Stimulated activated CD4-positive, alpha-beta T cell treated with anti-CD3 and anti-CD28 coated beads, Interleukin-12 subunit alpha, Interleukin-12 subunit beta, amount 100 ng/mL, for 48 hours (primary cell): ENCODE data around the gene CHRNA7.

ENCODE experiments used
- DNase-seq, 3 donors: peaks; one replicate each; pipeline ENCODE4 v3.0.0-alpha.2; 2020; ENCODE audit warnings: low read depth in 2 of 3, low spot score in 1 of 3

Gene CHRNA7

DNA sequence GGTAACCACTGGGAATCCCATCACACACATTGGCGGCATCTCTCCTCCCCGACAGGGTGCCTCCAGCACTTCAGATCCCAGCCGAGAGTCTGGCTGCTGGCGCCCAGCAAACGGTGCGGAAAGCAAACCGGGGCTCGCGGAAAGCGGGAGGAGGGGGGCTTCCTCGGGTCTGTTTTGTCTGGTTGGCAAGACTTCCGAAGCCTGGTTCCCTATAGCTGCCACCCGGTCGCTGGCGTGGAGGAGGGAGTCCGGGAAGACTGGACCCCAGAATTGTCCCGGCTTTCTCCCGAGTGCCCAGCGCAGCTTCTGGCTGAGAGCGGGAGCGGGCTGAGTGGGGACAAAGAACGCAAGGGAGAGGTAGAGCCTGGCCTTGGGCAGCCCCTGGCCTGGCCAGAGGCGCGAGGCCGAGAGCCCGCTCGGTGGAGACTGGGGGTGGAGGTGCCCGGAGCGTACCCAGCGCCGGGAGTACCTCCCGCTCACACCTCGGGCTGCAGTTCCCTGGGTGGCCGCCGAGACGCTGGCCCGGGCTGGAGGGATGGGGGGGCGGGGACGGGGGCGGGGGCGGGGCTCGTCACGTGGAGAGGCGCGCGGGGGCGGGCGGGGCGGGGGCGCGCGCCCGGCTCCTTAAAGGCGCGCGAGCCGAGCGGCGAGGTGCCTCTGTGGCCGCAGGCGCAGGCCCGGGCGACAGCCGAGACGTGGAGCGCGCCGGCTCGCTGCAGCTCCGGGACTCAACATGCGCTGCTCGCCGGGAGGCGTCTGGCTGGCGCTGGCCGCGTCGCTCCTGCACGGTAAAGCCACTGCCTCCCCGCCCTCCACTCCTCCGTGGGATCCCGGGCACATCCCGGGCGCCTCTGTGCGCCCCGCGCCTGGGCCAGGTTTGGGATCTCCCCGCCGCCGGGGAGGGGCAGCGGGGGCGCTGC, at the start of gene CHRNA7:
Gene CHRNA7, plus strand, starts transcription at position 654 of the 920 bp plus-strand sequence. Its CDS starts 80 bp downstream, at position 734.
- DNase-seq, result no peak

DNA sequence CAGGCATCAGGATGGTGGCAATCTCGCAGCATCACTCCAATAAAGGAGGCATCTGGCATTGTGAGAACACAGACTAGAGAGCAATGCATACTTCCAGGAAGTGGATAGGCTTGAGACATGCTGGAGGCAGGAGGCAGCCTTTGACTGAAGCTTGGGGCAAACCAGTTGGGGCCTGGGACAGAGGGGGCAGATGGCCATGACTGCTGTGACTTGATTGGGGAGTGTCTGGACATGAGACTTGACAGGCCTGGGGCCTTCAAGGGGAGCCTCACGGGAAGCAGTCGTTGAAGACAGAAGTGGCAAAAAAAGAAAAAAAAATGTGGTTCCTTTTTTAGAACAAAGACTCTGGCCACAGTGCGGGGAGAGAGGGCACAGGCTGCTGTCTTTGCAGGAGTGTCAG, 44.7 kb upstream of the CHRNA7 start:
- no peak for DNase-seq

DNA sequence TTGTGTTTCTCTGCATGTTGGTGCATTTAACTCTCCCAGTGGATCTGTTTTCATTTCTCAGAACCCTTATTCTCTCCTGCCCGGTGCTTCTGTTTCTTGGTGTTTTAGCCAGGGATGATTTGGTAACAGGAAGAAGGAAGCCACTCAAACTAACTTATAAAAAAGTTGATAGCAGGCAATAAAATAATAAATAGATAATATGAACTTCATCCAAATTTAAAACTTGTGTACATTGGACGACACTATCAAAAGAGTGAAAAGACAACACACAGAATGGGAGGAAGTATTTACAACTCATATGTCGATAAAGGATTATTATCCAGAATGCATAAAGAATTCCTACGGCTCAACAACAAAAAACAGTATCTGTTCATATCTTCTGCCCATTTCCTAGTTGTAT, 37.3 kb upstream of the CHRNA7 start:
- DNase-seq, result no peak

DNA sequence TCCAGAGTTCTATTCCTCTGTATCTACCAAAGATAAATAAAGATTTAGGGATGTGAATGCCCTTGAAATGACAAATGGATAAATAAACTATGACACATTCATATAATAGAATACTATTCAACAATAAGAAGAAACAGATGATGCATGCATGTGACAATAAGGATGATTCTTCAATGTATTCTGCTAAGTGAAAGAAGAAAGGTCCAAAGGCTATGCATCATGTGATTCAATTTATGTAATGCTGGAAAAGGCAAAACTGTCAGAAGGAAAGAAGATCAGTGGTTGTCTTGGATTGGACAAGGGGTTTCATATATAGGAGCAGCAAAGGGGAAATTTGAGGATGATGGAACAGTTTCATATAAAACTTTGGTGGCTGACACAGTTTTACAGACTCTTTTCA, 32.6 kb upstream of the CHRNA7 start:
- no peak for DNase-seq

DNA sequence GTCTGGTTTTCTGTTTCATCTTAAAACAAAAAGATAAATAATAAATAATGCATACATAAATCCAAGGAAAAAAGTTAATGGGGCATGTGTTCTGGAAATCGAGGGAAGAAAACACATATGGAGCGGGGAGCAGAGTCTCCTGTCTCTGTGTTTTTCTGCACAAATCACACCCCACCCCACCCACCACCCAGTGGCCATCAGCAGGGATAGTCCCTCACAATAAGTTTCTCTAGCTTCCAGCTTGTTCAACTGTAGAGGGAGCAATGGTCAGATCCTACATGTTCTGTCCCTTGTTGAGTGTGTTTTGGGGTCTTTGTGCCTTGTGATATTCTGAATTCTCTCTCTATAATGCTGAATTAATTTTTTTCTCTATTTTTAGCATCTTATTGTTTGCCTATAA, 26.8 kb upstream of the CHRNA7 start:
- DNase-seq, result no peak

DNA sequence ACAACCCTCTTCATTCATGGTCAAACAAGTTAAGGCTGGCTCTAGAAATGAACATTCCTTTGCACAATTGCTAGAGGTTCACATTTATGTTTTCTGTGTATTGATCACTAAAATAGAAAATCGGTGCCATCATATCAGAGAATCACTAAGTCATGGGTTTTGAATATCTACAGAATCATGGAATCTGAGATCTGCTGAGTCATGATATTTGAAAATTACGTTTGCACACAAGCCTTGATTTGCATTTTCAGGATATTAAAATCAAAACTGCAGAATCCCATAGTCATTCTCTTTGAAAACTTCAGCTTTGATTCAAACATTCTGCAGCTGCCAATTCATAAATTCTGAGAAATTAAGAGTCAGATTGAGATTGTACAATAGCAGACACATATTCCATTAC, 26.1 kb upstream of the CHRNA7 start:
- no peak for DNase-seq

DNA sequence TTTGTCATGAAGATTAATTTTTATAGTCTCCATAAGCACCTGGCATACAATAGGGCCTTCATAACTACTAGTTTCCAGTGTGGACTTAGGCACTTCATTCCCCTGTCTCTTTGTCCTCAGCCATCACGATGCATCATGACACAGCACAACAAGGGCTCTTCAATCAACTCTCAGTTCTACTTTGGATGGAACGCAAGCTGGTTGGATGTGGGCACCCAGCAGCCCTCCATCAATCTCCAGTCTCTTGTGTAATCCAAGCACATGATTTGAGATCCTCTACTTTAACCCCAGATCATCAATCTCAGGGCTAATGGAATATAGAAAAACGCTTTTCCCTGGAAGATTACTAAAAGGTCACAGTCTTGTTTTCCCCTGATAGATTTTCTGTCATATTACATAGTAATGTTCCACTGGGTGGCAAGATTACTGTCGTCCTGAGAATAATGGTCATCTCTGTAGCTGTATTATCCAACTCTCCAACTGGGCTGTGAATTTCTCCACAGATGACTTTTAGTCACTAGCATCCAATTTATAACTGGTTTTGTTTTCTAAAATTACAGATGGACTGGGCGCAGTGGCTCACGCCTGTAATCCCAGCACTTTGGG, 22.9 kb upstream of the CHRNA7 start:
- no peak for DNase-seq

DNA sequence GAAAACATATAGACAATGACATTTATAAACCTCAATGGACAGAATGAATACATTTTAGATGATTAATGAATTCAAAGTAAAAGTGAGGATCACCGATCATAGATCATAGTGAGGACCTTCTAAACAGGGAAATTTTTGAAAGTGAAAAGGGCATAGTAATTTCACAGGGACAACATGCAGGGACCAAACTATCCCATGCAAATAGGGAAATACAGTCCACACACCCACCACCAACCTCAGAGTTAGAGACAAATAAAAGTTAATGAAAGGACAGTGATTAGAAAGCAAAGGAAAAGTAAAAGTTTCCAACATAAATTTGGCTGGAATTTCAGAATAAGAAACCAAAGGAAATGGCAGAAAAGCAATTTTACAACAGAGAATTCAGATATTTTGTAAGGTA, 15.4 kb upstream of the CHRNA7 start:
- no peak for DNase-seq

DNA sequence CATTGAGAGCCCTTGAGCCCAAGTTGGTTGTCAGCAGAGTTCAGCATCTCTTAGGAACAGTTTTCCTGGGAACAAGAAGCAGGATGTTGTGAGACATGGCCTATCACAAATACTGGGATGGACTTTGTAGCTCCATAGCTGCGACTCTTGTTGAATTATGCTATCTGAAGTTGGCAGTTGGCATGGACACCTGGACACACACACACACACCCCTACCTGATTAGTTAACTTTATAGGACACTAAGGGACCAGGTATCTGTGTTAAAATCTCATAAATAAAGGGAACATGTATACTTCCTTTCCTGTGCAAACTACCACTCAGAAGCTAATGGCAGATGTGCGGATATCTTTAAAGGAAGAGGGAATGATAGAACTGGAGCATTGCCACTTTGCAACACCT, 10.2 kb upstream of the CHRNA7 start:
- DNase-seq, result no peak

DNA sequence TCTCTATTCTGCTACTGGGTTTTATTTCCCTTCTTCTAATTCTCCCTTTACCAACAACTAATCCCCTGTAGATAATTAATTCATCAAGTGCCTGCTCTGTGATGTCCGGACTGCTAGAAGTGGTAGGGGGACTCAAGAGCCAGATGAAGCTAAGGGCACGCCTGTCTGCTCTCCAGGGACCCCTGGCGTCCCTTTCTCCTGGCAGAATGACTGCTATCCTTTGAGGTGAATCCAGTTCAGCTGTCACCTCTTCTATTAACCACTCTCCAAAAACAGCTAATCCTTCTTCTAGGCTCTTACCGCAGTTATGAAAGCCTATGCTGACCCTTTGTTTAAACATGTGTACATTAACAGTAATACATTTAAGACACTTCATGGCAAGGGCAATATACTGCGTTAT, 1.4 kb upstream of the CHRNA7 start:
- no peak for DNase-seq

DNA sequence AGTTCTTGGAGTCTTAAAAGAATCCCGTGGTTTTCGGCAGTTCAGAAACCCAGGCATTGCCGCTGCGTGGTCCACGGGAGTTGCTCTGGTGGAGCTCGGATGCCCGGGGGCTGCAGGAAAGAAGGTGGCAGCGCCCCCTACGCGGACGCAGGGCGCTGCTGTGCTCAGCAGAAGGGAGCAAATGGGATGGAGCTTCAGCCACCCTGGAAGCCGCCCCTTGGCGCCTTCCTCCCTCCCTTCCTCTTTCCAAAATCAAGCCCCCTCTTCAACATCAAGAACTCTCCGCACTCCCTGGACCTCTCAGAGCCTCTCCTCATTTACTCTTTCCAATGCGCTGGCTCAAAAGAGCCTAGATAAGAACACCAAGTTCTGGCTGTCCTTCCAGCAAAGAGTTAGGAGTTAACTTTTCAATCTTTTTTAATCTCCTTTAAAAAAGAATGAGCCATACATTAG, 880 bp upstream of the CHRNA7 start:
- no peak for DNase-seq

DNA sequence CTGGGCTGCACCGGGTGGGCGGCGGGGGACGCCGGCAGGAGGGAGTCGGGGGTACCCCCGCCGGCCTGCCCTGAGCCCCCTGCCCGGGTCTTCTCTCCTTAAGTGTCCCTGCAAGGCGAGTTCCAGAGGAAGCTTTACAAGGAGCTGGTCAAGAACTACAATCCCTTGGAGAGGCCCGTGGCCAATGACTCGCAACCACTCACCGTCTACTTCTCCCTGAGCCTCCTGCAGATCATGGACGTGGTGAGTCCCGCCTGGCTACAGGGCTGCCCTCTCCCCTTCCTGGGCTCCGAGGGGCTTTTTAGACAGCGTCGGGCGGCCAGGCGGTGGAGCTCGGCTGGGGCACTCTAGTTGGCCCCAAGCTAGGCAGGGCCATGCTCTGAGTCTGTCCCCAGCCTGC, 480 bp downstream of the CHRNA7 start:
- DNase-seq, result no peak

DNA sequence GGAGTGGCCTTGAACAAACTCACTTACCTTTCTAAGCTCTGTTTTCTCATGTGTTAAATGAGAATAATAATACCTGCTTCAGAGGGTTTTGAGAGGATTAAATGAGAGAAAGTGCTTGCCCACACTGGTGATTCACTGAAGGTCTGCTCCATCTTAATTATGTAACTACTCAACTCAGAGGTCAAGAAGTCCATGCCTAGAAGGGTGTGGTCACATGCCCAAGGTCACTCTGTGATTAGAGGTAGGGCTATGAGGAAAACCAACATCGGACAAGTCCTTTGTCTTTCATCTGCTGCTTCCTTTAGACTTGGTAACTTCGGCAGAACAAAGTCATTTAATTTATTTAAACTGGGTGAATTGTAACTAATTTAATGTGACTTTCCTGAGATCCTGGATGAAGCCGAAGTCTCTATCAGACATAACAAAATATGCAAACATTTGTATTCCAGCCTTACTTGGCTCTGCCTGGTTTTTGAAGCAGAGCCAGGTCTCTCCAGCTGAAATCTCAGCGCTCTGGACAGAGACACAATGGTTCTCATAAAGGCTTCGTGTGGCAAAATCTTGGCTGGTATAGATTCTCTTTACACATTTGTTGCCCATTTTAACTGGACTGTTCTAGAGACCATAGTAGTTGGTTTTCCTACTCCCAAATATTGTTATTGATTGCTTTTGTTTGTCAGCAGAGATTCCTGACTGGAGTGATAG, 3.0 kb downstream of the CHRNA7 start:
- no peak for DNase-seq

DNA sequence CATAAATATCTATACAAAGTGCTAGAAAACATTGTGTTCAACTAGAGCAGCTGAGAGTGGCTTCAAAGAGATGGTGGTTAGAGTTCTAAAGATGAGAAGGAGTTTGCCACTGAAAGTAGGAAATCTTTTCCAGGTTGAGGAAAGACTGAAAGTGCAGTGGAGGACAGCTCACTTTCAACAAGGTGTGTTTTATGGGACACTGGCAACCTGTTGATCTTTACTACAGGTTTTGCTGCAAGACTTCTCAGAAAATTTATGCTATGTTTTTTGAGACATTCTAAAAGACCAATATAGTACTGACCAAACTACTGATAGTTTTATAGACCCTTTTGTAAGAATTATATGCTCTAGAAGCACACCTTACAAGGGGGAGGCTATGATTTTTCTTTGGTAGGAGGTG, 3.8 kb downstream of the CHRNA7 start:
- DNase-seq, result no peak

DNA sequence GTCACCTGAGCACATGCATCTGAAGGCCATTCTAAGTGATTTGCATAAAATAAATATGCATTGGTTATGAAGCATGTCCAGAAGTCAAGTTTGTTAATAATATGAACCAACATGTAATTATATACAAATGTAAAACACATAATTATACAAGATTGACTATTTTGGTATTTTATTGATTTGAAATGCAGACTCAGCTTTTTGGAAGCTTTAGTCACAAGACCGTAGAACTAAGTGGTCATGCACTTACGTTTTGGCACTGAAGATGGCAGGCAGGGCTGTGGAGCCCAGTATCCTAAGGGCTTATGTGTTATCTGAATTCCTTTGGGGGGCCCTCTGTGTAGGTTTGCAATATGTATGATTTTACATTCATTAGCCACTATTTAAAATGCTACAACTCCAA, 5.0 kb downstream of the CHRNA7 start:
- no peak for DNase-seq

DNA sequence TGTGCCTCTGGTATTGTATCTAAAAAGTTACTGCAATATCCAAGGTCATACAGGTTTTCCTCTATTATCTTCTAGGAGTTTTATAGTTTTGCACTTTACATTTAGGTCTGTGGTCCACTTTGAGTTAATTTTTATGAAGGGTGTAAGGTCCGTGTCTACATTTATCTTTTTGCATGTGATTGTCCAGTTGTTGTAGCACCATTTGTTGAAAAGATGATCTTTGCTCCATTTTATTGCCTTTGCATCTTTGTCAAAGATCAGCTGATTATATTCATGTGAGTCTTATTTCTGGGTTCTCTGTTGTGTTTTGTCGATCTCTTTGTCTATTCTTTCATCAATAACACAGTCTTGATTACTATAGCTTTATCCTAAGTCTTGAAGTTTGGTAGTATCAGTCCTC, 6.7 kb downstream of the CHRNA7 start:
- no peak for DNase-seq

DNA sequence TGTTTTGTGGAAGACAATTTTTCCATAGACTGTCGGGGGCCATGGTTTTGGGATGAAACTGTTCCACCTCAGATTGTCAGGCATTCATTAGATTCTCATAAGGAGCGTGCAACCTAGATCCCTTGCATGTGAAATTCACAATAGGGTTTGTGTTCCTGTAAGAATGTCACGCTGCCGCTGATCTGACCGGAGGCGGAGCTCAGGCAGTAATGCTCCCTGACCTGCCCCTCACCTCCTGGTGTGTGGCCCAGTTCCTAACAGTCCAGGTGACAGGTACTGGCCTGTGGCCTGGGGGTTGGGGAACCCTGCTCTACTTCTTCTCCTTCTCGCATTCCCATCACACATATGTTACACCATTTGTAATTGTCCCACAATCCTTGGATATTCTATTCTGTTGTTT, 11.0 kb downstream of the CHRNA7 start:
- DNase-seq, result no peak

DNA sequence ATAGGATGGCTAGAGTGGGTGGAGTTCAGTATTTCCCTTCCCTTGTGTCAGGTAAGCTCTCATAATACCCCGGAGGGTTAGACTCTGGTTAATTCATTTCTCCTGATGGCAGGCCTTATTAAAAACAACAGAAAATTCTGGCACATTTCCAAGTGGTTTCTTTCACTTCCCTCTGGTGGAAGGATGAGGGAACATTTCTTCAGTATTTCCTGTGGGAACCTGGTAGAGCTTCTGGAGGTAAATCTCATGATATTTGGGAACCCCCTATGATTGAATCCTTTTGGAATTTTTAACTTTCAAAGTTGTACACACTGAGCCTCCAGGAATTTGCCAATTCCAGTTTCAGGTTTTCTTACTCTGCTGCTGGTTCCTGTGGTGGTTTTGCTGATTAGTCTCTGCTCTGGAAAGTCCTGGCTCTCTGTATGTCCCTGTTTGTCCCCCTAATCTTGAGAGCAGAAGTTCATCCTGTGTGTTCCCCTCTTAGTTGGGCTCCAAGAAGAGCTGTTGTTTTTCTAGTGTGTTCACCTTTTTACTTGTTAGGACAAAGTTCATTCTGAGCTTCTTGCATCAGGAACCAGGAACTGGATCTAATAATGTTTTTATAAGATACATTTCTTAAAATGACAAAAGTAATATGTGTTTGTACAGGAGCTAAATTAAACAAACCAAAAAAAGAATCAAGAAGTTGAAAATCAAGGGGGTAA, 12.1 kb downstream of the CHRNA7 start:
- no peak for DNase-seq

DNA sequence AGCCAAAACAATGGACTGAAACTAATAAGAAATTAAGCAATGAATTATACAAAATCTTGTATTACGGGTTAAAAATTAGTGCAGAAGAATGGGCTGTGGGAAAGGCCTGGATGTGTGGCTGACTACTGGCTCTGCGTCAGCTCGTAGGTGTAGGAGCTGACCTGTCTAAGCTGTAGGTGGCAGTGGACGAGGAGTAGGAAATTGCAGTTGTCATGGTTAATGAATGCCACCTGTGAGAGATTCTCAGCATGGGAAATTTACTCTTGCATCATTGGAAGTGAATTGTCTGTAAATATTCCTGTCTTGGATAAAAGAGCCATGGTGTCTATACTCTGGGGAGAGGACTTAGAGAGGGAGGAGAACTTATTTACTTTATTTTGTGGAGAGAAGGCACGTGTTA, 23.4 kb downstream of the CHRNA7 start:
- no peak for DNase-seq

DNA sequence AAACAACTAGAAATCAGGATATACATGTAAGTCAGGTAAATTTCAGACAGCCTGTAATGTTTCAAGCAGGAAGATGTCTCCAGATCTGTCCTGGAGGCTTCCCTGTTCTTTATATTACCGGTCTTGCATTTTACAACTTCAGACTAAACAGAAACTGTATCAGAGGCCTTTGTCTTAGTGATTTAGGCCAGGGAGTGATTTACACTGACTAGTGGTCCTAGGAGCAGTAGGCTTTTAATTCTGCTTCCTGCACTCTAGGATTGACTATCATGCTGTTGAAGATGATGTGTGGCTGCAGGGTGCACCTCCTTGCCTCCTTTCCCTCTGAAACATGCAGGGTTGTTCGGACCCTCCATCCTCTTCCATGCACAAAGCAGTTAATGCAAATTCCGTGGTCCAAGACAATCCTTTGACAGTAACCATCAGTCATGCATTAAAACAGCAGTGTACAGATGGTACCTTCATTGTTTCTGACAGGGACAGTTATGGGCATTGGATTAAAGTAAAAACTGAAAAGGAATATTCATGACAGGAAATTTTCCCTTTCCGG, 27.6 kb downstream of the CHRNA7 start:
- no peak for DNase-seq

DNA sequence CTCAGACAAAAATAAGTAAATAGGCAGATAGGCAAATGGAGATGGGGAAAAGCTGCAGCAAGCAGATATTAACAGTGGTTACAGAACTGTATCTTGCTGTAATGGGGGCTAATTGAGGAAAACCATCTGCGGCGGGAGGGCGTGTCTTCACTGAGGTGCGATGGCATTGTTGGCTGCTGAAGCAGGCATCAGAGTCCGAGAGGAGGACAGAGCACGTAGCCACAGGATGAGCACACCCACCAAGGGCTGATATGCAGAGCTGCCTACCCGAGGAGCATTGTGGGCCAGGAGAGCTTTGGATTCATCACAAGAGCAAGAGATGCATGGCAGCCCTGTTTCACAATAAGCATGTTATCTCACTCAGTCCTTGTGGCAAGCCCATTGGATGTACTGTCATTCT, 30.4 kb downstream of the CHRNA7 start:
- no peak for DNase-seq
